Nucleus accumbens (tissue), 56 donors: ENCODE results near the gene SCN9A.
"Not testable (repeated sequence)": the region's sequence is repeated elsewhere in the genome, so short reads cannot be mapped to it uniquely, and the experiment has no call there.

ENCODE experiments used
- DNase-seq, 56 donors: peaks; one replicate each; lab custom pipeline; 2025; lab: John Stamatoyannopoulos, UW

The SCN9A gene

GRCh38 chr2:166376488-166376828, 714 bp upstream of the SCN9A start:
- no peak for DNase-seq

GRCh38 chr2:166375195-166375735, 479 bp downstream of the SCN9A start:
- peak in 6 of 56 donors; percentile 20 to 66 (median 40) for DNase-seq

DNA sequence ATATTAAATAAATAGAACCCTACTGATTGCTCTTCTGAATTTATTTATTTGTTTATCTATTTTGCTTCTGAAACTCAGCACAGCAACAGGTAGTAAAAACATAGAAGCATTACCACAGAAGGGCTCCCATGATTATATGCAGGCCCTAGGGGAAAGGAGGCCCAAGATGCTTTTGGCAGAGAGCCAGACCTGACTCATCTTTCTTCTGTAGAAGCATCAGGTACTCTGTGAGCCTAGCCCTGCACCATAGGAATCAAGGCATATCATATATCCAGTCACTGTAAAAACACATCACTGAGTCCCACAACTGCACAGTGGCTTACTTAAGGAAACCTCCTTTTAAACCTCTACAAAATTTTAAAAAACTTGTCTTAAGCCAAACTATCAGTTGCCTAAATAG, 1.8 kb downstream of the SCN9A start:
- DNase-seq = peak in 1 of 56 donors; percentile 8

- DNase-seq = no peak
Observed at GRCh38 chr2:166373539-166373938, 2.2 kb downstream of the SCN9A start.

GRCh38 chr2:166373105-166373504, 2.6 kb downstream of the SCN9A start:
- DNase-seq = no peak

DNA sequence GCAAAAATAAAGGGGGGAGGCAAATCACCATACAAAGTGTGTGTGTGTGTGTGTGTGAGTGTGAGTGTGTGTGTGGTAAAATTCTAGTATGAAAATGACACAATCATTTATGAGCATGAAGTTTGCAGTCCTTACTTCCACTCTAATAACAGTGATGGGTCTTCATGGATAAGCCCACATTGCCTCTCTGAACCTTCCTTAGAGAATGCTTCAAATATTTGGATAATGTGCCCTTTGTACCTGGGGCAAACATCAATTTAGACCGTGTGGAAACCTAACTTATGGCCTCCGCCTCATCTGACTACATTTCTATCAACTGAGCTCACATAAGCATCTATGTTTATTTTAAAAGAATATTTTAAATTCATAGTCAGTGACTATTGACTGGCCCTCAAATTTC, 3.7 kb downstream of the SCN9A start:
- DNase-seq = no peak

- DNase-seq = no peak
Observed at GRCh38 chr2:166365803-166366420, 9.8 kb downstream of the SCN9A start.

DNA sequence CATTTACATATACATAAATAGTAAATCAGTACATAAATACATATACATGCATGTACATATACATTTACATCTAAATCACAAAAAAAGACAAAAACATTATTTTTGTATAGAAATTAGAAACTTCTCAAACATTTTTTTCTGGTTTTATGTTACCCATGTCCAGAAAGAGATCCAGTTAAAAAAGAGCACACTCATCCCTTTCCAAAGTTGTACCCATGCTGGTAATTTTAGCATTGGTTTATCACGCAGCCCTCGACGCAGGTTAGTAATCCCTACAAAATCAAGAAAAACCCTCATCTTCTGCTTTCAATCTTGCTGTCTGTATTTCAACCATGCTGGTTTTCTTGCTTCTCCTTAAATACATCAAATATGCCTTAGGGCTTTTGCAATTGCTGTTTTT, 10.5 kb downstream of the SCN9A start:
- no peak for DNase-seq

DNA sequence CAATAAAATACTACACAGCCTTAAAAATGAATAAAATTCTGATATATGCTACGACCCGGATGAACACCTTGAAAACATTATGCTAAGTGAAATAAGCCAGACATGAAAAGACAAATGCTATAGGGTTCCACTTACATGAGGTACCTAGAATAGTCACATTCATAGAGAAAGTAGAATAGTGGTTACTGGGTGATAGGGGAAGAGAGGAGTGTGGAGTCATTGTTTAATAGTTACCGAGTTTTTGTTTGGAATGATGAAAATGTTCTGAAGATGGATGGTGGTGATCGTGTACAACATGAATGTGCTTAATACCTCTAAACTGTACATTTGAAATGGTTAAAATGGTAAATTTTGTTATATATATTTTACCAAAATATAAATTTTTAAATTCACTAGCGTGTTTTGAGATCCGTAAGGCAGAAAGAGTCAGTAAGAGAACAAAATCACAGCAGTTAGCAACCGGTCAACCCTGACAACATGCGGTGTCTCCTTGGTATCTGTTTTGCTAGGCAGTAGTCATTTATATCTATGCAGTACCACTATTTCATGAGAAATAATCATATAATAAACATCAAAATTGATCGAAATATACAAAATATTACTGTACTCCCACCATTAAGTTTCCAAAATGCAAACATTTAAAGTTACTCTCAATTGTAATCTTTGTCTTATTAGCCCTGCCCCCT, 11.1 kb downstream of the SCN9A start:
- DNase-seq = no peak

GRCh38 chr2:166361351-166362153, 14.2 kb downstream of the SCN9A start:
- DNase-seq = no peak

GRCh38 chr2:166360906-166361305, 14.8 kb downstream of the SCN9A start:
- no peak for DNase-seq

DNA sequence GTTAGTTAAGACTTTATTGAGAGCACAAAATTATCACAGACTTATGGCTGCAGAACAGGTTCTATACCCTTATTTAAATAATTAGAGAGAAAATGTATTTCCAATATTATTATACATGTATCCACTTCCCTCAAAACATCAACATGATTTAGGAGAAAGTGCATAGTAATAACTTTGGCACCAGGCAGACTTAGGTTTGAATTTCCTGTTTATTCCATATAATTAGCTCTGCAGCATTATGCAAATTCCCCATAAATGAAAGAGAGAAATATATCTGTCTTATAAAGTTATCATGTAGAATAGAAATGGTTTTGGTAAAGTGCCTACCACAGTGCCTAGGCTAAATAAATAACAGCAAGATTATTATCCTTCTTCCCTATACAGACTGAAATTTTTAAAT, 15.3 kb downstream of the SCN9A start:
- DNase-seq = no peak

DNA sequence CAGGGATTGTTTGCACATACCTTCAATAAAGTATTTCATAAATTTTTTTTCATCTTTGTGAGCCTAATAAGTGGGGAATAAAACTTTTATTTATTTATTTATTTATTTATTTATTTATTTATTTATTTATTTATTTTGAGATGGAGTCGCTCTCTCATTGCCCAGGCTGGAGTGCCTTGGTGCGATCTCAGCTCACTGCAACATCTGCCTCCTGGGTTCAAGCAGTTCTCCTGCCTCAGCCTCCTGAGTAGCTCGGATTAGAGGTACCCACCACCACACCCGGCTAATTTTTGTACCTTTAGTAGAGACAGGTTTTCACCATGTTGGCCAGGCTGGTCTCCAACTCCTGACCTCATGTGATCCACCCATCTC, 17.8 kb downstream of the SCN9A start:
- not testable (repeated sequence) for DNase-seq

DNA sequence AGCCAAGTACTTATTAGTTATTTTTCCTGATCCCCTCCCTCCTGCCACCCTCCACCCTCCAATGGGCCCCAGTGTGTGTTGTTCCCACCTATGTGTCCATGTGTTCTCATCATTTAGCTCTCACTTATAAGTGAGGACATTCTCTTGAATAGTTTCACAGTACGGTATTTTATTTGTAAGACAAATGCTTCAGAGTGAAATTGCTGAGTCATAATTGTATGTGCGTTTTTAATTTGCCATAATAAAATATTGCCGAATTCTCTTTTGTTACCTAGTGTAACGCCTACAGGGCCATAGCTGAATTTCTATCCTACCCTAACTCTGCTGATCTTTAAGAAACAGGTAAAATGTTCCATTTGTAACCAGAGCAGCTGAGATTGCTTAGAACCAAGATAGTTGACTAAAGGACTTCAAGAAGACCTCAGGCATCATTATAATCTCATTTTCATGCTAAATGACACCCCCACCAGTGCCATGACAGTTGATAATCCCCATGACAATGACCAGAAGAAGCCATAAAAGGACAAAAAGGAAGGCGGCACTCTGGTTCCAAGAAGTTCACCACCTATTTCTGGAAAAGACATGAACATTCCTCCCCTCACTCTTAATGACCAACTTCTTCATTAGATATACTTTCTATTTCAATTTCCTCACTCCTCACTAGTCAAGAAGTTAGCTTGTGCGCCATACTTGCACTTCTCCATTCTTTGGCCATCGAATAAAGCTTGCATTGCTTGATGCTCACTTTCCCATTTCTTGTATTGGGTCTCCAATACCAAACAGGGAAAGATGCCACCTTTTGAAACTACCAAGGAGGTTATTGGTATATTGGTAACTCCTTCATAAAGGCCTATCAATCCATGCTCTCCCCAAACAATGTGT, 18.4 kb downstream of the SCN9A start:
- no peak for DNase-seq

GRCh38 chr2:166351319-166351718, 24.4 kb downstream of the SCN9A start:
- DNase-seq = no peak

DNA sequence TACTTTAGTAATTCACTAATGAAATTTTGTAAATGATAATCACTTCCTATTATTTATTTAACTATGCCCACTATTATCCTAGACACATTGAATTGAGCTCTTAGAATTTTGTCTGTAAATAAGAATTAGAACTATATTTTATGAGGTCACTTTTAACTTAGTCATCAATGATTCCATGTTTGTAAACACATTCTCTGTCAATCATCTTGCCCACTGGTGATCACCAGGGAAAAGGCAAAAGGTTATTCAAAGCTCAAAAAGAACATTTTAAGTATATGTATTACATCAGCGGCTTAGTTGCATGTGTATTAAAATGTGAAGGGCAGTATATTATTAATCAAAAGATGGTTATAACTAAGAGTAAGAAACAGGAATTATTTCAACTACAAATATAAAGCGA, 25.2 kb downstream of the SCN9A start:
- no peak for DNase-seq

- DNase-seq = no peak
Observed at GRCh38 chr2:166344286-166345113, 31.2 kb downstream of the SCN9A start.

- DNase-seq = no peak
Observed at GRCh38 chr2:166343467-166343866, 32.3 kb downstream of the SCN9A start.

GRCh38 chr2:166341426-166341825, 34.3 kb downstream of the SCN9A start:
- DNase-seq = no peak
